ENCODE results near the gene FAT4. TPM values are rescaled to one million over a fixed set of nuclear protein-coding genes. Genes with fewer than 3 reads are reported as not detected.
A peak's percentile ranks its signal among the peaks of the same experiment; 100 is the strongest.

The FAT4 gene
- polyA plus RNA-seq, 1 experiment = 9.5 TPM

- Histone ChIP-seq H3K36me3 (ENCODE audit: control insufficient read depth, insufficient read depth, low read length) (no peaks in the 10 kb centered on the region), H3K27me3 (ENCODE audit: control insufficient read depth, insufficient read depth, low read length) (no peaks in the 10 kb centered on the region), H3K4me3 (ENCODE audit: low read depth, low read length) (no peak overlapping the region)
- CTCF ChIA-PET = no interaction called here
- POLR2A ChIA-PET = no interaction called here
- TF ChIP-seq CTCF (IDR thresholded peaks at IDR 0.05; ENCODE audit: insufficient read depth, low read depth, low read length) = no peak
- no peak for DNase-seq (ENCODE audit: low read depth)
Observed at GRCh38 chr4:125311503-125311902, 3.3 kb upstream of the FAT4 start.

- no peaks in the 10 kb centered on the region for H3K27me3 ChIP-seq (ENCODE audit: control insufficient read depth, insufficient read depth, low read length)
- peak; percentile 82 for TF ChIP-seq CTCF (IDR thresholded peaks at IDR 0.05; ENCODE audit: insufficient read depth, low read depth, low read length)
- H3K36me3 ChIP-seq (ENCODE audit: control insufficient read depth, insufficient read depth, low read length) = no peaks in the 10 kb centered on the region
- CTCF ChIA-PET = interaction anchor here (0.6 to 1.7 kb wide), 18 partner anchors 9 to 1292 kb away, joined by 3 to 8 read pairs (median 3); no protein-coding TSS in a partner anchor
- POLR2A ChIA-PET = no interaction called here
- H3K4me3 ChIP-seq (ENCODE audit: low read depth, low read length) = no peak overlapping the region
- peak; percentile 54 for DNase-seq (ENCODE audit: low read depth)
Observed at GRCh38 chr4:125313497-125313896, 1.3 kb upstream of the FAT4 start.

- CTCF ChIA-PET = interaction anchor here (0.6 to 1.7 kb wide), 12 partner anchors 12 to 437 kb away, joined by 3 to 8 read pairs (median 4); no protein-coding TSS in a partner anchor
- no peak for DNase-seq (ENCODE audit: low read depth)
- TF ChIP-seq CTCF (IDR thresholded peaks at IDR 0.05; ENCODE audit: insufficient read depth, low read depth, low read length) = no peak
- Histone ChIP-seq H3K4me3 (ENCODE audit: low read depth, low read length) (peak overlapping the region; percentile 85), H3K36me3 (ENCODE audit: control insufficient read depth, insufficient read depth, low read length) (no peaks in the 10 kb centered on the region), H3K27me3 (ENCODE audit: control insufficient read depth, insufficient read depth, low read length) (no peaks in the 10 kb centered on the region)
- POLR2A ChIA-PET = interaction anchor here (0.7 kb wide), 1 partner anchor 22 kb away, joined by 20 read pairs; no protein-coding TSS in a partner anchor
Observed at GRCh38 chr4:125313989-125314667, 627 bp upstream of the FAT4 start.

GRCh38 chr4:125315576-125316400, 1.0 kb downstream of the FAT4 start:
- no peak for DNase-seq (ENCODE audit: low read depth)
- Histone ChIP-seq H3K4me3 (ENCODE audit: low read depth, low read length) (peak overlapping the region; percentile 85), H3K36me3 (ENCODE audit: control insufficient read depth, insufficient read depth, low read length) (no peaks in the 10 kb centered on the region), H3K27me3 (ENCODE audit: control insufficient read depth, insufficient read depth, low read length) (no peaks in the 10 kb centered on the region)
- POLR2A ChIA-PET = interaction anchor here (1.0 kb wide), 1 partner anchor 118 kb away, joined by 3 read pairs; no protein-coding TSS in a partner anchor
- CTCF ChIA-PET = interaction anchor here (0.8 to 1.6 kb wide), 7 partner anchors 9 to 436 kb away, joined by 3 to 5 read pairs (median 3); no protein-coding TSS in a partner anchor
- TF ChIP-seq CTCF (IDR thresholded peaks at IDR 0.05; ENCODE audit: insufficient read depth, low read depth, low read length) = peak; percentile 42; the same call in 1 of the 2 replicates

- no peak for DNase-seq (ENCODE audit: low read depth)
- H3K36me3 ChIP-seq (ENCODE audit: control insufficient read depth, insufficient read depth, low read length) = no peaks in the 10 kb centered on the region
- ChIA-PET POLR2A (no interaction called here), CTCF (interaction anchor here (0.8 to 1.6 kb wide), 6 partner anchors 8 to 424 kb away, joined by 3 to 4 read pairs (median 3); no protein-coding TSS in a partner anchor)
- H3K27me3 ChIP-seq (ENCODE audit: control insufficient read depth, insufficient read depth, low read length) = no peaks in the 10 kb centered on the region
- TF ChIP-seq CTCF (IDR thresholded peaks at IDR 0.05; ENCODE audit: insufficient read depth, low read depth, low read length) = no peak
- peak overlapping the region; percentile 85 for H3K4me3 ChIP-seq (ENCODE audit: low read depth, low read length)
Observed at GRCh38 chr4:125316401-125316790, 1.6 kb downstream of the FAT4 start.
